Activated CD4-positive, alpha-beta T cell treated with anti-CD3 and anti-CD28 coated beads, Interleukin-2, Interleukin-4, amounts not matched to agents 100 ng/mL and 50 ng/mL, durations not matched to agents 16 hours and 8 hours (primary cell): ENCODE data around the gene LYPD8.
A peak's percentile ranks its signal among the peaks of the same experiment; 100 is the strongest.

Experiments
- DNase-seq: peaks from one replicate; pipeline ENCODE4 v3.0.0-alpha.2; 2020; ENCODE audit warnings: low spot score

LYPD8 gene

DNA sequence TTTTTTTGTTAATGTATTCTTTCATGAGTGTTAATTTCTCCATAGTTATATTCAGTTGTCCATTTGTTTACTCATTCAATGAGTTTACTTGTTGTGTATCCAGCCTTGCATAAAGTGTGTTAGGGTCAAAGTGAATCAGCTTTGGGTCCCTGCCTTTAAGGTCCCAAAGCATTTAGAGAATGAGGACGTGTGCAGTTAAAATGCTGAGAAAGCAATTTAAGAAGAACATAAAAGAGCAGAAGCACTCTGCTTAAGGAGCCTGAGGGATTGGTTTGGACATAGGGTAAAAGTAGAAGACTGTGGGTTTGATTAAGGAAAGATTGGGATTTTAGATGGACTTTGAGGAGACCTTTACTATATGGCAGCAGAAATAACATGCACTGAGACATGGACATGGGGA, 56.5 kb downstream of the LYPD8 start:
- no peak for DNase-seq

DNA sequence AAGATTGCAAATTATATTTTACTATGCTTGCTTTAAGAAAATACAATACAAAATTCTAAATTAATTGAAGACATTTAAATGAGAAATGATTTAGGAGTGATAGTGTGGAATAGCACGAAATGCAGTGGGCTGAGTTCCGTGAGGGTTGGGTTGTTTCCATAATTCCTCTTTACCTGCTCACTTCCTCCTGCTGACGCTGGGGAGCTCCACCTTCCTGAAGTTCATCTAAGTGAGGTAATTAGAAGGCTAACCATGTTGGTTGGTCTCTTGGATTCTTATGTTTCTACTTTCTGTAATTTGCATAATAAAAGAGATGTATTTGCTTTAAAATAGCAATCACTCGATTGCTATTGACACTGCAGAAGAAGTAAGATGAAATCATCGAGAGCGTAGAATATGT, 57.7 kb downstream of the LYPD8 start:
- DNase-seq, result no peak

DNA sequence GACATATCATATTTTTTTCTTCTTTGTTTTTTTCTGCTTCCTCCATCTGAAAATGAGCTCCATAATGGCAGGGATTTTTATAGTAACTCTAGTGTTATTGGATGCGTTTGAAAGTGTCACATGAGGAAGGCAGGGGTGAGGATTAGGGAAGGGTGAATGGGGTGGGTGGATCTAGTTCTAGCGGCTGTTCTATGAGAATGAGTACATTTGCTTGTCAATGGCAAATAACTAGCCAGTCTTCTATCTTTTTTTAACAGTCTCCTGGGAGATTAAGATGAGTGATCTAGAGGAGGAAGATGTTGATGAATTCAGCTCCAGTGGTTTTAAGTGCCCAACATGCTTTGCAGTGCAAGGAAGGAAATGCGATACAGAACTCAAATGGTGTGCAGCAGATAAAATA, 58.8 kb downstream of the LYPD8 start:
- no peak for DNase-seq

DNA sequence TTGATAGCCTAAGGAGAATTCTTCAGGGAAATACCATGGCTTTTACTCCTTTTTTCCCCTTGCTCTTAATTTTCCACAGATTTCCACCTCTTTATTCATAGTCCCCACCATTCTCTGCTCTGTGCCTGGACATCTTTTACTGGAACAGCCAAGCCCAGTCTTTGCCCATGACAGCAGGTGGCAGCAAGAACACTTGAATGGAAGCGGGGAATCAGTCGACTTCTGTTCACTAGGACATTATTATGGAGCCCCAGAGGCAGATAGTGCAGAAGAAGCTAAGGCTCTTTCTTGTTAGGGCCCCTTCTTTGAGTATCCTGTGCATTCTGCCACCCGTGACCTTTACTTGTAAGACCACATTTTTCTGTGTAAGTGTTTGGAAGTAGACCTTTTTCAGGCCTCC, 59.3 kb downstream of the LYPD8 start:
- peak; percentile 8 for DNase-seq

DNA sequence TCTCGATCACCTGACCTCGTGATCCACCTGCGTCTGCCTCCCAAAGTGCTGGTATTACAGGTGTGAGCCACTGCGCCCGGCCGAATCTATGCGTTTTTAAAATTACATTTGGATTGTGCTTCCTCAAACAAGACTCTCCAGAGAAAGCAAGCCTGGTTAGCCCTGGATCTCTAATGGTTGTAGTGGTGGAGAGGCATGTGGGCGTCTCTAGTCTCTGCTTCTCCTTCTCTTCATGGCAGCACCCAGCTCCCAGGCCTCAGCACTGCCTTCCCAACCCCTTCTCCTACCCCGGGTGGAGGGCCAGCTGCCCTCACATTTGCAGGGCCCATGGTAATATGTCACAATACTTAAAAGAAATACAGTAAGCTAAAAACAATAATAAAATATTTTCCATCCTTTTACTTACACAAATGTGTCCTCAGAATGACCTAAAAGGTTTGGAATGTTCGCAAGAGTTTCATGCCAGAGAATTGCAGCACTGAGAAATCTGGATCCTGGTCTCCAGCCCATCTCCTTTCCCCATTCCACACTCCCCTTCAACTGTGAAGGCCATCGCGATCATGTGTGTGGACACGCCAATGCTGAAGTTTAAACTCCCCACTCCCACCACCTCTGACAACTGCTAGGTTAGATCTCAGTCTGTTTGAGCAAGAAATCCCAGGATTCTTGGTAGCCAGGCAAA, 60.0 kb downstream of the LYPD8 start:
- no peak for DNase-seq

DNA sequence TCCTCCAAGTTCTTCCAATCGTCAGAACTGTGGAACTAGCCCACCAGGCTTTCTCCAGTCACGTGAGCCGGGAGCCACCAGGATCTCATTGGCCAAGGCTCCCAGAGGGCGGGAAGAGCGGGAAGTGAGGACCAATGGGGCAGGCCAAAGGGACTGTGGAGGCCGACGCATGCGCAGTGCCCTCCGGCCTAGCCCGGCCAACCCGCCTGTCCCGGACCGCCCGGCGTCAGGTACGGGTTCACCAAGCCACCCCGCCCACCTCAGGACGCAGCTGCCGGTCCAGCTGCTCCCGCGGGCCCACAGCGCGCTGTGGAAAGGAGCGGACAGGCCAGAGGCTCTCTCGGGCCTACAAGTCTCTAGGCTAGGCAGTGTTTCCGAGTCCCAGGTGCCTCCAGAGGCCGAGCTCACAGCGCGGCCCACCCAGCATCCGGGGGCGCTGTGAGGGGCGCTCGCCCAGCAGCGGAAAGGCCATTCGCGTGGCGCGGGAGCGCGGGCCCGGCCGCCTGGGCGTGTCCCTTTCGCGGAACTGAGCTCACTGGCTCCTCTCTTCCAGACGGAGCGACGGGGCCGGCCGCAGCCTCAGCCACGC, 63.9 kb downstream of the LYPD8 start:
- no peak for DNase-seq
